K562 (cell line): ENCODE results near the gene PPP3CB. TPM values are rescaled to one million over a fixed set of nuclear protein-coding genes. Genes with fewer than 3 reads are reported as not detected.
A peak's percentile ranks its signal among the peaks of the same experiment; 100 is the strongest.

Experiments used
- CBFA2T3 ChIP-seq: fragments of 450-650 bp; IDR thresholded peaks from 2 replicates; pipeline ENCODE4 v1.6.1; 2017
- CTBP1 ChIP-seq: fragments of 450-650 bp; IDR thresholded peaks from 2 replicates; pipeline ENCODE4 v1.6.1; 2016; ENCODE audit warnings: borderline replicate concordance
- DMBX1 ChIP-seq: fragments of 250-450 bp; sonication (Bioruptor Pico); IDR thresholded peaks from 2 replicates; pipeline ENCODE4 v1.8.0; 2022; ENCODE audit warnings: inconsistent platforms, mild to moderate bottlenecking, moderate library complexity, borderline replicate concordance
- E4F1 ChIP-seq: fragments of 250-450 bp; sonication (Bioruptor Pico); IDR thresholded peaks from 2 replicates; pipeline ENCODE4 v1.5.0; 2021; ENCODE audit warnings: mild to moderate bottlenecking, borderline replicate concordance
- ELF2 ChIP-seq: fragments of 250-450 bp; sonication (Bioruptor Pico); IDR thresholded peaks from 2 replicates; pipeline ENCODE4 v1.5.0; 2021; ENCODE audit warnings: mild to moderate bottlenecking
- ESRRA ChIP-seq: fragments of 450-650 bp; IDR thresholded peaks from 2 replicates; pipeline ENCODE4 v1.6.1; 2014; ENCODE audit warnings: low read depth, mild to moderate bottlenecking, moderate library complexity, borderline replicate concordance
- FOSL1 ChIP-seq: fragments of 200-800 bp; sonication (Bioruptor generic); conservative IDR thresholded peaks from 2 replicates; pipeline ENCODE4 v1.6.1; 2016; ENCODE audit warnings: missing genetic modification characterization, missing compliant biosample characterization
- GABPA ChIP-seq: fragments of 200-800 bp; sonication (Bioruptor generic); conservative IDR thresholded peaks from 2 replicates; pipeline ENCODE4 v1.6.1; 2016; ENCODE audit warnings: low read depth, missing genetic modification characterization, missing compliant biosample characterization
- MBD1 ChIP-seq: fragments of 250-450 bp; sonication (Bioruptor Pico); IDR thresholded peaks from 2 replicates; pipeline ENCODE4 v1.8.0; 2022; ENCODE audit warnings: inconsistent platforms
- MED1 ChIP-seq: sonication (generic); formaldehyde crosslinking; IDR thresholded peaks from 2 replicates; pipeline ENCODE4 v1.8.1; 2023; ENCODE audit warnings: missing genetic modification reagents, borderline replicate concordance
- NCOA2 ChIP-seq, 2 experiments: fragments of 450-650 bp; IDR thresholded peaks; 2 replicates each; pipeline ENCODE4 v1.6.1; 2018; ENCODE audit warnings: mild to moderate bottlenecking in 2 of 2, moderate library complexity in 1 of 2; ENCODE audit not compliant: partially characterized antibody in 2 of 2
- NELFE ChIP-seq: IDR thresholded peaks from 2 replicates; pipeline ENCODE4 v1.6.1; 2011; ENCODE audit warnings: mild to moderate bottlenecking; ENCODE audit not compliant: insufficient read depth, insufficient read length
- NR4A1 ChIP-seq, 2 experiments: fragments of 250-450 bp in 1 of 2; fragments of 450-650 bp in 1 of 2; sonication (Bioruptor Pico) in 1 of 2; IDR thresholded peaks; 2 replicates each; pipeline versions ENCODE4 v1.4.0 to v1.6.1; 2016 to 2020; ENCODE audit warnings: mild to moderate bottlenecking in 2 of 2, missing compliant biosample characterization in 1 of 2, missing genetic modification characterization in 1 of 2, moderate library complexity in 1 of 2
- SMARCC2 ChIP-seq: fragments of 450-650 bp; IDR thresholded peaks from 2 replicates; pipeline ENCODE4 v1.6.1; 2017; ENCODE audit warnings: antibody characterized with exemption, moderate library complexity, mild to moderate bottlenecking, low read depth
- STAT5A ChIP-seq: IDR thresholded peaks from 2 replicates; pipeline ENCODE4 v1.6.1; 2012; ENCODE audit warnings: low read length, inconsistent platforms, borderline replicate concordance
- ZBTB9 ChIP-seq: fragments of 450-650 bp; formaldehyde crosslinking; IDR thresholded peaks from 2 replicates; pipeline ENCODE4 v1.4.0; 2020; ENCODE audit warnings: mild to moderate bottlenecking, moderate library complexity
- ZKSCAN3 ChIP-seq: fragments of 250-450 bp; sonication (Bioruptor Pico); IDR thresholded peaks from 2 replicates; pipeline ENCODE4 v1.4.0; 2020
- ZNF518B ChIP-seq: fragments of 250-450 bp; sonication (Bioruptor Pico); IDR thresholded peaks from 2 replicates; pipeline ENCODE4 v1.5.0; 2021; ENCODE audit warnings: mild to moderate bottlenecking, moderate library complexity
- ZNF644 ChIP-seq: fragments of 200-800 bp; sonication (Bioruptor generic); IDR thresholded peaks from 2 replicates; pipeline ENCODE4 v1.6.1; 2016; ENCODE audit warnings: low read depth, missing genetic modification characterization, missing compliant biosample characterization
- polyA plus RNA-seq, 8 experiments: library from polyadenylated mRNA; depleted of rRNA in 4 of 8; stranded (reverse) in 5 of 8; unstranded in 3 of 8; fragments of >200 nt; fragmentation: Nextera tagmentation in 2 of 8; fragmentation: Illumina TruSeq in 1 of 8; extraction: Ambion mirVana in 2 of 8; extraction: Trizol in 1 of 8; gene quantifications; 2 replicates each; pipeline versions ENCODE4 v1.2.1 to v1.2.3, GENCODE V29; 2011 to 2014; ENCODE audit warnings: inconsistent platforms in 1 of 8, missing spikeins in 1 of 8
- total RNA-seq, 7 experiments: library from RNA; depleted of rRNA in 6 of 7; stranded (reverse); fragments of >200 nt in 6 of 7; fragmentation: Illumina TruSeq in 2 of 7; extraction: Trizol in 2 of 7; gene quantifications; 2 replicates each; pipeline versions ENCODE4 v1.2.1 to v1.2.3, GENCODE V29; 2011 to 2021; ENCODE audit warnings: low replicate concordance in 1 of 7

PPP3CB gene
- total and polyA plus RNA-seq, 9 of the 15 experiments (the other 6 are each of a cell fraction or from before 2014, with no cell fraction given) = 9.6 to 27.6 (median 17.8) TPM

GRCh38 chr10:73517166-73517888 lies 21.5 kb upstream of the PPP3CB start (continued):
- TF ChIP-seq NELFE = no peak
- TF ChIP-seq GABPA = no peak
- TF ChIP-seq SMARCC2 = peak; percentile 92
- TF ChIP-seq FOSL1 (tag) = peak; percentile 96
- peak; percentile 88 for TF ChIP-seq CTBP1
- TF ChIP-seq E4F1 (CRISPR knock-in tag) = no peak
- peak; percentile 78 for TF ChIP-seq CBFA2T3
- TF ChIP-seq NR4A1 (CRISPR knock-in tag; IDR thresholded peaks at IDR 0.05) = peak; percentile 83; the same call in 1 of the 2 replicates
- no peak for TF ChIP-seq NR4A1 (tag; IDR thresholded peaks at IDR 0.05)
- no peak for TF ChIP-seq MED1 (CRISPR knock-in tag)
- peak; percentile 66; the same call in 1 of the 2 replicates for TF ChIP-seq ZBTB9 (CRISPR knock-in tag)
- no peak for TF ChIP-seq NCOA2 (IDR thresholded peaks at IDR 0.05; ENCODE audit: partially characterized antibody in 2 of 2)
- TF ChIP-seq ZNF518B (CRISPR knock-in tag) = no peak
- TF ChIP-seq MBD1 (CRISPR knock-in tag) = no peak
- TF ChIP-seq ELF2 (CRISPR knock-in tag) = 0 out of 2 replicates have a peak, but pooled peaks have one; percentile 48
- no peak for TF ChIP-seq ESRRA
- peak; percentile 29; the same call in 1 of the 2 replicates for TF ChIP-seq STAT5A
- TF ChIP-seq ZKSCAN3 (CRISPR knock-in tag) = no peak
- no peak for TF ChIP-seq ZNF644 (tag)
- peak; percentile 80 for TF ChIP-seq DMBX1 (CRISPR knock-in tag)
